C4-2B (cell line): ENCODE measurements around the gene TAMALIN.

Experiments
- CTCF ChIP-seq: fragments of 450-650 bp; conservative IDR thresholded peaks from 2 replicates; pipeline ENCODE4 v1.5.1; 2017; ENCODE audit warnings: mild to moderate bottlenecking
- ZFX ChIP-seq: fragments of 450-650 bp; IDR thresholded peaks from 2 replicates; pipeline ENCODE4 v1.6.1; 2017

GRCh38 chr12:52026263-52026662 lies 19.5 kb downstream of the TAMALIN start:
- TF ChIP-seq CTCF (no peak), ZFX (no peak)
